ENCODE data around the gene MVP.
"Not testable (repeated sequence)": the region's sequence is repeated elsewhere in the genome, so short reads cannot be mapped to it uniquely, and the experiment has no call there.

MVP gene

GRCh38 chr16:29820271-29820701 is at the start of gene MVP:
TSS of gene MVP (plus strand) at chr16:29820462. CDS start at chr16:29830550, 10,088 bp downstream.
- DNase-seq (ENCODE audit: low spot score): no peak

GRCh38 chr16:29772330-29772729 is 47.9 kb upstream of the MVP start:
- not testable (repeated sequence) for DNase-seq (ENCODE audit: low spot score)

GRCh38 chr16:29774730-29775129 is 45.5 kb upstream of the MVP start:
- no peak for DNase-seq (ENCODE audit: low spot score)

GRCh38 chr16:29775742-29776408 is 44.4 kb upstream of the MVP start:
- DNase-seq (ENCODE audit: low spot score): no peak

DNA sequence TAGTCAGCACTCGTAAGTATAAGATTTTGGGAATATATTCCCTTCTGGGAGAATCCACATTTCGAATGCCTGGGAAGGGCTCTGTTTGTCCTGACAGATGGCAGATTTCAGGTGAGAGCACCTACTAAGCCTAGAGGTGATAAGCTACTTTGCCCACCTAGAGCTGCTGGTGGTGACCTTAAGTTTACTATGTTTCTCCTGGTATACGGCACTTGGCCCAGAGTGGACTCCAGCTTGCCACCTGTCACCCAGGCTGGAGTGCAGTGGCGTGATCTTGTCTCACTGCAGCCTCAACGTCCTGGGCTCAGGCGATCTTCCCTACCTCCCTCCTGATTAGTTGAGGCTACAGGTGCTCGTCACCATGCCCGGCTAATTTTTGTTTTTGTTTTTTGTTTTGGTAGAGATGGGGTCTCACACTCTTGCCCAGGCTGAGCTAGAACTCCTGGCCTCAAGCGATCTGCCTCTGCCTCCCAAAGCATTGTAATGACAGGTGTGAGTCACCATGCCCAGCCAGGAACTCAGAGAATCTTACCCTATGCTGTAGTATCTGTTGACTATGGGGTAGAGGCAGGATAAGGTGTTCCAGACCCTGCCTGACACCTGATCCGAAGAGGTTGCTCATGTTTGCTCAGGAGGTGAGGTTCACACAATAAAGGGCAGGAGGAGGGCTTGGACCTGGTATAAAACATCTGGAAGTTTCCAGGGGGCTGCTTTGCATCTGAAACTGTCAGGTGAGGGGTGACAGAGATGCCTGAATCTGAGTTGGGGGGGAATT is 42.5 kb upstream of the MVP start, which contains the start of gene ZG16:
Gene ZG16 (plus strand): TSS at position 681 of the 775 bp plus-strand sequence. CDS start 1,011 bp downstream, outside the sequence.
- no peak for DNase-seq (ENCODE audit: low spot score)

DNA sequence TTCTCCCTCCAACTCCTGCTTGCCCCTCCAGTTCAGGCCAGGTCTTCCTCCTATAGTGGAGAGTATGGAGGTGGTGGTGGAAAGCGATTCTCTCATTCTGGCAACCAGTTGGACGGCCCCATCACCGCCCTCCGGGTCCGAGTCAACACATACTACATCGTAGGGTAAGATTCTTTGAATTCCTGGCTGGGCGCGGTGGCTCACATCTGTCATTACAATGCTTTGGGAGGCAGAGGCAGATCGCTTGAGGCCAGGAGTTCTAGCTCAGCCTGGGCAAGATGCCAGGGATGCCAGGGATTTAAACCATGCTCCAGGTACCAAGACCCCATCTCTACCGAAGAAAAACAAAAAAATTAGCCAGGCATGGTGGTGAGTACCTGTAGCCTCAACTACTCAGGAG is 40.8 kb upstream of the MVP start:
- no peak for DNase-seq (ENCODE audit: low spot score)

- not testable (repeated sequence) for DNase-seq (ENCODE audit: low spot score)
Measured at GRCh38 chr16:29783094-29783953, 36.9 kb upstream of the MVP start.

DNA sequence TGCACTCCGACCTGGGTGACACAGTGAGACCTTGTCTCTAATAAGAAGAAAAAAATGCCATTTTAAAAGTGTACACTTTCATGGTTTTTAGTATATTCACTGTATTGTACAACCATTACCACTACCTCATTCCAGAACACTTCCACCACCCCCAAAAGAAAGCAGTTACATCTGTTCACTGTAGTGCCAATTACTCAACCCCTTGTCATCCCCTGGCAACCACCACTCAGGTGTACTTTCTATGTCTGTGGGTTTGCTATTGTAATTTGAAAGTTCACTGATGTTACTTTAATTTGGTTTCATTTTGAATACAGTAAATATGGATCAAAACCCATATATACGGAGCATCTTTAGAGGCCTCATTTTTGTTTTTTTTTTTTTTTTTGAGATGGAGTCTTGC is 36.1 kb upstream of the MVP start:
- no peak for DNase-seq (ENCODE audit: low spot score)

- no peak for DNase-seq (ENCODE audit: low spot score)
Measured at GRCh38 chr16:29784901-29785500, 35.3 kb upstream of the MVP start.

- DNase-seq (ENCODE audit: low spot score): not testable (repeated sequence)
Measured at GRCh38 chr16:29787155-29787554, 33.1 kb upstream of the MVP start.

- DNase-seq (ENCODE audit: low spot score): no peak
Measured at GRCh38 chr16:29789775-29790182, 30.5 kb upstream of the MVP start.

DNA sequence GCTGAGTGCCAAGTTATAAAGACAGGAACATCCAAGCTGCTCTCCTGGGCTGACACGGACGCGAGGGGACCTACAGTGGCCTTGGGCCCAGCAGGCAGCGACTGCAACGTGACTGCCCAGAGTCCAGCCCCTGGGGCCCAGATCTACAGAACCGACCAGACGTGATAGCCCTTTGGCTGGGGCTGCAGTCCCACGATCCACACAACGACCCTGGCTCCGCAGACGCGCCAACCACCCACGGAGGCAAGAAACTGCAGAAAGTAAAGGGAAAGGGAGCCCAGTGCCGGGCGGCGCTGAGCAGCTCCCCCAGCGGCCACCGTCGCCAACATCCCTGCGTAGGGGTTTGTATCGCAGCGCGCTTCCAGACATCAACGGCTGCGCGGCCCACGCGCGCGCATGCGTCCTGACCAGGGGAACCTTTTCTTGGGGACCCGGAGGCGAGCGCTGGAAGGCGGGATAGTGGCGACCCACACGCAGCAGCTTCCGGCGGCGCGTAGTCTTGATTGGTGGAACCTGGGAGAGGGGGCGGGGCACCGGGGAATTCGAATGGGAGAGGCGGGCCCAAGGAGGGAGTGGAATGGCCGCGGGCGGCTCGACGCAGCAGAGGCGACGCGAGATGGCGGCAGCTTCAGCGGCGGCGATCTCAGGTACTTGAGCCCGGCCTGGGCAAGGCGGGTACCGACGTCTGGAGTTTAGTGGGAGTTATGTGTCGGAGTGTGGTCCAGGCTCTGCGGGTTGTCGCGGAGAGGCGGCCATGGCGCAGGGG is 29.9 kb upstream of the MVP start, which contains the start of gene KIF22:
Gene KIF22 (plus strand): TSS at position 569 of the 766 bp plus-strand sequence. CDS start 9 bp downstream, at position 578.
- DNase-seq (ENCODE audit: low spot score): peak; percentile 99

DNA sequence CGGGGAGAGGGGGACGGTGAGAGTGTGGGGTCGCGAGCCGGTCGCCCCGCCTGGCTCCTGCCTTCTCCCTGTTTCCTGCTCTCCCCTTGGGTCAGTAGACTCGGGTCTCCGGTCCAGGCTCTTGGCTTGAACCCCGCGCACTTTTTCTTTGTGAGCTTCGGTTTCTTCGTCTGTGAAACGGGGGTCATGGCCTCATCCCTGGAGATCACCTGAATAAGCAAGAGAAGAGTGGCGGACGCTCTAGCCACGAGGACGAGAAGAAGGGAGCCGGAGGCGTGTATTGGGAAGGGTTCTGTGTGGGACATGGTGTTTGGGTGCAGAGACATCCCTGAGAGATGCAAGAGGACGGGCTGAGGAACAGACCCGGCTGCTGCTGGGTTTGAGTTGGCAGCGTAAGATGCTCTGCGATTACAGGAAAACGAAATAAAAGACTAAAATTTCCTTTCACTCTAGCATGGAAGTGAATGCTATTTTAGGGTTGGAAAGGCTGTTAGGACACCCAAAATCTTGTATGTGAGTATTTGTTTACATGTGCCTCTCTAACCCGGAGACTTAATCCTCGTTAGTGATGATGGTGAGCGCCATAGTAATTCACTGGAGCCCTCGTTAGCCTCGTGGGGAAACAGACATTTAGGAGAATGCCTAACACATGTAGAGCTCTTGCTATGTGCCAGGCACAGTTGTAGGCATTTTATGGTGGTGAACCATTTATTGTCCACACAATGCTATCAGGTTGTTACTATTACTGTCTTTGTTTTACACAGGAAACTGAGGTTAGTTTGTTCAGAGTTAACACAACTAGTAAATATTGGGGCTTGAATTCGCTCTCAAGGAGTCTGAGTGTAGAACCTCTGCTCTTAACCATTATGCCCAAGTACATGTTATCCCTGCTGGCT is 29.1 kb upstream of the MVP start:
- DNase-seq (ENCODE audit: low spot score): no peak

GRCh38 chr16:29791845-29792807 is 28.1 kb upstream of the MVP start:
- no peak for DNase-seq (ENCODE audit: low spot score)

- DNase-seq (ENCODE audit: low spot score): not testable (repeated sequence)
Measured at GRCh38 chr16:29793153-29793552, 27.1 kb upstream of the MVP start.

- DNase-seq (ENCODE audit: low spot score): no peak
Measured at GRCh38 chr16:29794231-29794710, 26.0 kb upstream of the MVP start.

GRCh38 chr16:29802416-29802935 is 17.8 kb upstream of the MVP start:
- no peak for DNase-seq (ENCODE audit: low spot score)

GRCh38 chr16:29804020-29804419 is 16.2 kb upstream of the MVP start:
- DNase-seq (ENCODE audit: low spot score): no peak

Measured in putamen (tissue), 1 donor.